OCI-LY1 (cell line): ENCODE data around the gene XRN2.

Source experiments
- CTCF ChIP-seq: fragments of 200-600 bp; sonication (generic), shearing (Covaris generic); IDR thresholded peaks from 2 replicates; pipeline ENCODE4 v1.5.1; 2017; ENCODE audit warnings: mild to moderate bottlenecking, antibody characterized with exemption, low read length, moderate library complexity, mixed read lengths
- EZH2 ChIP-seq: fragments of 200-600 bp; sonication (generic), shearing (Covaris generic); IDR thresholded peaks from 2 replicates; pipeline ENCODE4 v1.8.0; 2017; ENCODE audit warnings: borderline replicate concordance, mixed run types, mild to moderate bottlenecking, antibody characterized with exemption, low read length, moderate library complexity, mixed read lengths

GRCh38 chr20:21371193-21371592 lies 68.1 kb downstream of the XRN2 start:
- TF ChIP-seq CTCF (no peak), EZH2 (no peak)
